Loucy (cell line): ENCODE results near the gene MAPK14.

Source experiments
- H2AFZ ChIP-seq: fragments of 200-600 bp; sonication (generic); 2 replicates; pipeline ENCODE4 v1.6.0; 2016; ENCODE audit warnings: antibody characterized with exemption, mild to moderate bottlenecking, low read length, moderate library complexity
- H3F3A ChIP-seq: fragments of 200-600 bp; 2 replicates; pipeline ENCODE4 v1.6.0; 2016; ENCODE audit warnings: antibody characterized with exemption, low read depth, mild to moderate bottlenecking
- H3K27me3 ChIP-seq: fragments of 200-600 bp; sonication (generic); 2 replicates; pipeline ENCODE4 v1.6.1; 2014; ENCODE audit warnings: low read length, mild to moderate bottlenecking; ENCODE audit not compliant: insufficient read depth, poor library complexity, severe bottlenecking
- H3K36me3 ChIP-seq: fragments of 200-600 bp; sonication (generic); 2 replicates; pipeline ENCODE4 v1.6.1; 2016; ENCODE audit warnings: low read length; ENCODE audit not compliant: insufficient read depth
- H3K4me1 ChIP-seq: fragments of 200-600 bp; sonication (generic); 2 replicates; pipeline ENCODE4 v1.5.1; 2014; ENCODE audit warnings: low read length, mild to moderate bottlenecking; ENCODE audit not compliant: insufficient read depth, poor library complexity, severe bottlenecking
- H3K4me2 ChIP-seq: fragments of 200-600 bp; sonication (generic); 2 replicates; pipeline ENCODE4 v1.6.0; 2014; ENCODE audit warnings: antibody characterized with exemption, low read length, low read depth, mild to moderate bottlenecking; ENCODE audit not compliant: poor library complexity, severe bottlenecking
- H3K4me3 ChIP-seq: fragments of 200-600 bp; sonication (generic); 2 replicates; pipeline ENCODE4 v1.5.1; 2014; ENCODE audit warnings: low read length, mild to moderate bottlenecking, mixed read lengths; ENCODE audit not compliant: poor library complexity, severe bottlenecking
- H3K79me2 ChIP-seq: fragments of 200-600 bp; sonication (generic); 2 replicates; pipeline ENCODE4 v1.6.1; 2014; ENCODE audit warnings: low read length; ENCODE audit not compliant: insufficient read depth
- H3K9ac ChIP-seq: fragments of 200-600 bp; sonication (generic); 2 replicates; pipeline ENCODE4 v1.6.0; 2014; ENCODE audit warnings: mild to moderate bottlenecking, low read depth, low read length, moderate library complexity; ENCODE audit not compliant: poor library complexity, severe bottlenecking
- H3K9me2 ChIP-seq: fragments of 200-600 bp; sonication (generic); replicated peaks from 2 replicates; pipeline ENCODE4 v1.6.1; 2016; ENCODE audit warnings: low read depth, low read length, mixed read lengths
- H3K9me3 ChIP-seq: fragments of 200-600 bp; sonication (generic); 2 replicates; pipeline ENCODE4 v1.6.1; 2014; ENCODE audit warnings: mild to moderate bottlenecking, antibody characterized with exemption, low read length, low read depth; ENCODE audit not compliant: insufficient read depth
- H4K20me1 ChIP-seq: fragments of 200-600 bp; sonication (generic); 2 replicates; pipeline ENCODE4 v1.6.0; 2014; ENCODE audit warnings: antibody characterized with exemption, low read length, mild to moderate bottlenecking; ENCODE audit not compliant: insufficient read depth, poor library complexity, severe bottlenecking
- EZH2phosphoT487 ChIP-seq: fragments of 200-600 bp; IDR thresholded peaks from 2 replicates; pipeline ENCODE4 v1.6.1; 2018; ENCODE audit warnings: antibody characterized with exemption, mild to moderate bottlenecking, moderate library complexity, borderline replicate concordance
- TF ChIP-seq, protein P1 (sequence below): fragments of 200-600 bp; sonication (generic); conservative IDR thresholded peaks from 2 replicates; pipeline ENCODE4 v1.5.1; 2014; ENCODE audit warnings: mild to moderate bottlenecking, antibody characterized with exemption, low read length

The MAPK14 gene

DNA sequence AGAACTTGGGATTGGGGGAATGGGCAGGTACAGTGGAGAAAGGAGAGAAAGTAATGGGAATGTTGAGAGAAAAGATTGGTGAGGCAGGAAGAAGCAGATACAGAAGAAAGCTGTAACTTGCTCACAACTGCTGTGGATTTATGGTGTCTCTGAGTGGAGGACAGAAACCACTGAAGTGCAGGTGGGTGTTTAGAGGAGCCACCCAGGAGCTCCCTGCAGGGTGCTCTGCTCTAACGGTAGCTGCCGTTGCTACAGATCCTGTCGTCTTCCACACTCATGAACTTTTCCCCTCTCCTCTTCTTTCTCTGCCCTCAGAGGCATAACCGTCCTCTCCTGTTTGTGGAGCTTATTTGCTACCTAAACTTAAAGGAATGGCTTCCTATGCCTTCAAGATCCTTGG, 75.2 kb downstream of the MAPK14 start:
- Histone ChIP-seq H3K9me2 (no peaks in the 10 kb centered on the region), H2AFZ (no peak overlapping the region), H3K4me1 (peaks cover 51% of the 10 kb centered on the region), H3K4me3 (no peak overlapping the region), H3K9me3 (no peaks in the 10 kb centered on the region), H4K20me1 (no peaks in the 10 kb centered on the region), H3K79me2 (peaks cover 45% of the 10 kb centered on the region), H3F3A (peaks cover 27% of the 10 kb centered on the region), H3K27me3 (no peaks in the 10 kb centered on the region), H3K36me3 (peaks cover 54% of the 10 kb centered on the region; the same call in 1 of the 2 replicates), H3K9ac (no peak overlapping the region), H3K4me2 (peak overlapping the region; percentile 3)
- no peak for TF ChIP-seq EZH2phosphoT487
- TF ChIP-seq, protein P1, sequence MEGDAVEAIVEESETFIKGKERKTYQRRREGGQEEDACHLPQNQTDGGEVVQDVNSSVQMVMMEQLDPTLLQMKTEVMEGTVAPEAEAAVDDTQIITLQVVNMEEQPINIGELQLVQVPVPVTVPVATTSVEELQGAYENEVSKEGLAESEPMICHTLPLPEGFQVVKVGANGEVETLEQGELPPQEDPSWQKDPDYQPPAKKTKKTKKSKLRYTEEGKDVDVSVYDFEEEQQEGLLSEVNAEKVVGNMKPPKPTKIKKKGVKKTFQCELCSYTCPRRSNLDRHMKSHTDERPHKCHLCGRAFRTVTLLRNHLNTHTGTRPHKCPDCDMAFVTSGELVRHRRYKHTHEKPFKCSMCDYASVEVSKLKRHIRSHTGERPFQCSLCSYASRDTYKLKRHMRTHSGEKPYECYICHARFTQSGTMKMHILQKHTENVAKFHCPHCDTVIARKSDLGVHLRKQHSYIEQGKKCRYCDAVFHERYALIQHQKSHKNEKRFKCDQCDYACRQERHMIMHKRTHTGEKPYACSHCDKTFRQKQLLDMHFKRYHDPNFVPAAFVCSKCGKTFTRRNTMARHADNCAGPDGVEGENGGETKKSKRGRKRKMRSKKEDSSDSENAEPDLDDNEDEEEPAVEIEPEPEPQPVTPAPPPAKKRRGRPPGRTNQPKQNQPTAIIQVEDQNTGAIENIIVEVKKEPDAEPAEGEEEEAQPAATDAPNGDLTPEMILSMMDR = no peak

DNA sequence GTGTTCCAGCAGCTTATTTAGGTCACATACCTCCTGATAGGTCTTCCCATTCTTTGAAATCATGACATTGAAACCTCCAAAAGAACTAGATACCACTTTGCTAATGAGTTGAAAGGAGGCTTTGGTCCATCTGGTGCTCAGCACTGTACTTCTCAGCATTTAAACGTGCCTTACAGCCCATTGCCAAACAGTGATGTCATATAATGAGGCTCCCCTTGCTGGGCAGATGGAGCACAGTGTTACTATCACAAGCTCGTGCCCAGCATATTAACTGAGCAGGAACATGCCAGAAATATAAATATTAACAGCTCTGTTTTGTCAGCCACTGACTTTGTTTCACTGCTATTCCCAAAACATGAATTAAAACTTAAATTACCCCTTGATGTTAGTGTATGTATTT, 77.2 kb downstream of the MAPK14 start:
- Histone ChIP-seq H3K4me3 (no peak overlapping the region), H3F3A (peaks cover 9% of the 10 kb centered on the region), H3K4me1 (peaks cover 38% of the 10 kb centered on the region), H3K4me2 (no peak overlapping the region), H3K79me2 (peaks cover 50% of the 10 kb centered on the region), H3K36me3 (peaks cover 73% of the 10 kb centered on the region; the same call in 1 of the 2 replicates), H3K27me3 (no peaks in the 10 kb centered on the region), H4K20me1 (no peaks in the 10 kb centered on the region), H2AFZ (no peak overlapping the region), H3K9me2 (no peaks in the 10 kb centered on the region), H3K9me3 (no peaks in the 10 kb centered on the region), H3K9ac (no peak overlapping the region)
- TF ChIP-seq, protein P1 = no peak
- TF ChIP-seq EZH2phosphoT487 = no peak

DNA sequence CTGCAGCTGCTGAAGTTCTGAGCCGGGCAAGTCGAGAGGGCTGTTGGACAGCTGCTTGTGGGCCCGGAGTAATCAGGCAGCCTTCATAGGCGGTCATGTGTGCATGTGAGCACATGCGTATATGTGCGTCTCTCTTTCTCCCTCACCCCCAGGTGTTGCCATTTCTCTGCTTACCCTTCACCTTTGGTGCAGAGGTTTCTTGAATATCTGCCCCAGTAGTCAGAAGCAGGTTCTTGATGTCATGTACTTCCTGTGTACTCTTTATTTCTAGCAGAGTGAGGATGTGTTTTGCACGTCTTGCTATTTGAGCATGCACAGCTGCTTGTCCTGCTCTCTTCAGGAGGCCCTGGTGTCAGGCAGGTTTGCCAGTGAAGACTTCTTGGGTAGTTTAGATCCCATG, 81.5 kb downstream of the MAPK14 start:
- Histone ChIP-seq H3K4me2 (no peak overlapping the region), H3F3A (no peaks in the 10 kb centered on the region), H3K4me3 (no peak overlapping the region), H3K36me3 (peaks cover 79% of the 10 kb centered on the region), H4K20me1 (no peaks in the 10 kb centered on the region), H3K79me2 (peaks cover 27% of the 10 kb centered on the region), H3K9me2 (no peaks in the 10 kb centered on the region), H3K9me3 (no peaks in the 10 kb centered on the region), H3K27me3 (no peaks in the 10 kb centered on the region), H2AFZ (no peak overlapping the region), H3K9ac (no peak overlapping the region), H3K4me1 (peaks cover 21% of the 10 kb centered on the region)
- TF ChIP-seq, protein P1 = no peak
- TF ChIP-seq EZH2phosphoT487 = no peak
